Measurements from ENCODE around the gene TSNAXIP1.
"Not testable (repeated sequence)": the region's sequence is repeated elsewhere in the genome, so short reads cannot be mapped to it uniquely, and the experiment has no call there.

Gene TSNAXIP1

DNA sequence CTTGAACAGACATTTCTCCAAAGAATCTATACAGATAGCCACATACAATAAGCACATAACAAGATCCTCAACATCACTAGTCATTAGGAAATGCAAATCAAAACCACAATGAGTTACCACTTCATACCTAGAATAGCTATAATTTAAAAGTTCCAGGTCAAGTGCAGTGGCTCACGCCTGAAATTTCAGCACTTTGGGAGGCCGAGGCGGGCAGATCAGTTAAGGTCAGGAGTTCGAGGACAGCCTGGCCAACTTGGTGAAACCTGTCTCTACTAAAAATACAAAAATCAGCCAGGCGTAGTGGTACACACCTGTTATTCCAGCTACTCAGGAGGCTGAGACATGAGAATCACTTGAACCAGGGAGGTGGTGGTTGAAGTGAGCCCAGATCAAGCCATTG lies 20.2 kb upstream of the TSNAXIP1 start:
- DNase-seq: no peak

DNA sequence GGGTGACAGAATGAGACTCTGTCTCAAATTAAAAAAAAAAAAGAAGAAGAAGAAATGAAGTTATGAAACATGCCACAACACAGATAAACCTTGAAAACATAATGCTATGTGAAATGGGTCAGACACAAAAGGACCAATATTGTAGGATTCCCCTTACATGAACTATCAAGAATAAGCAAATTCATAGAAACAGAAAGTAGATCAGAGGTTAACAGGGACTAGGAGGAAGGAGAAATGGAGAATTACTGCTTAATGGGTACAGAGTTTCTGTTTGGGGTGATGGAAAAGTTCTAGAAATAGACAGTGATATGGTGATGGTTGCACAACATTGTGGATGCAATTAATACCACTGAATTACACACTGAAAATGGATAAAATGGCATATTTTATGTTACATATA lies 16.6 kb upstream of the TSNAXIP1 start:
- no peak for DNase-seq

DNA sequence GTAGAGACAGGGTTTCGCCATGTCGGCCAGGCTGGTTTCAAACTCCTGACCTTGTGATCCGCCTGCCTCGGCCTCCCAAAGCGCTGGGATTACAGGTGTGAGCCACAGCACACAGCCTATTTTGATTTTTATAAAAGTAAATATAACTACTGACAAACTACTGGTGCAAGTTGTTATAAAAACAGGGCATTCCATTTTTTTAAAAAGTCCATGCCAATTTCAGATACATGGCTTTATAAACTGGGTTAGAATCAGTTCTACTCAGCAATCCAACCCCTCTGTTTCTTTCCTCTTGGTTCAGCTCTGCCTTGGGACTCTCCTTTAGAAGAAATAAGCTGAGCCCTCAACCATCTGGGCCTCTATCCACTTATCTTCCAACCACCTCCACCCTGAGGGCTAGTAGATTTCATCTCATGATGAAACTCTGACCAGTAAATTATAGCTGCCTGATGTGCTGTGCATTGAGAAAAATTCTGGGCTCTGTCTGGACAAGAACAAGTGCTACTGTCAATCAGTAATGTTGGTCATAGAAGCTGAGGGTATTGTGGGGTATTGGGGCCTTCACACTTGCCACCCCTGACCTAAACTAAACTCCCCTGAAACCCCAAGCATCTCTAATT lies 10.5 kb upstream of the TSNAXIP1 start:
- DNase-seq: no peak

DNA sequence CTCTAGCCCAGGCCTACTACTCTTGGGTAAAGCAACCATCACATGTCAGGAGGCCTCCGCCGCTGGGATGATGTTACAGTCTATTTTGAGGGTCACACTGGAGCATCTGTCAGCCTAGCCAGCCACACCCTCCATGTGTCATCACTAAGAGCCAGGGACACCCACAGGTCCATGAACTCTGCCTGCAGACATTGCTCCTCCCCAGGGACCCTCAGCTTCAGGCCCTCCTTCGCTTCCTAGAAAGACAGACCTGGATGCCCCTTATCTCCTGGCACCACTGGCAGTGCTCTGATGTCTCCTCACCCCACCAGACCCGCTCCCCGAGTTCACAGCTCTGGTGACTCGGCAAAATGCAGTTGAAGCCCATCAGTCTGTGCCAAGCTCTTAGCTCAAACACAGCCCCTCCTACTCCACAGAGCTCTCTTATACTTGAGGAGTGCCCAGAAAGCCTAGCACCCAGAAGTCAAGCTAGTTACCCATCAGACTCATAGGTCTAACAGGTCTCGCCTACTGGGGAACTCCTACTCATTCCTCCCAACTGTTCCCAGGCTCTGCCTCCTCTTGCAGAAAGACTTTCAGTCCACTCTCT lies 6.3 kb upstream of the TSNAXIP1 start:
- DNase-seq: peak; percentile 48

DNA sequence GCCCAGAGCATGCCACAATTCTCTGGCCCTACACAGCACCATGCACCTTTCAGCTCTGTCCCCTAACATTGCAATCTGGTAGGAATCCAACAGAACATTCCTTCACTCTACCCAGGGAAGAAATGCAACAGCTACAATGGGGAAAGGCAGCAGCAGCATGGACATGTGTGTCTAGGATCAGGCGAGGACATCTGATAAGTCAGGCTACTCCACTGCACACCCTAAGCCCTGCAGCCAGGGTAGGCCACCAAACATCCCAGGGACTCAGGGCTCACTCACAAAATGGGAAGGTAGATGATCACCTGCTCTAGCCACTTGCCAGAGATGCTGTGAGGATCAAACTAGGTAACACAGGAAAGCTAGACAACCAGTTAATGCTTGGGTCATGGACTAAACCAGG lies 5.4 kb upstream of the TSNAXIP1 start:
- DNase-seq: no peak

DNA sequence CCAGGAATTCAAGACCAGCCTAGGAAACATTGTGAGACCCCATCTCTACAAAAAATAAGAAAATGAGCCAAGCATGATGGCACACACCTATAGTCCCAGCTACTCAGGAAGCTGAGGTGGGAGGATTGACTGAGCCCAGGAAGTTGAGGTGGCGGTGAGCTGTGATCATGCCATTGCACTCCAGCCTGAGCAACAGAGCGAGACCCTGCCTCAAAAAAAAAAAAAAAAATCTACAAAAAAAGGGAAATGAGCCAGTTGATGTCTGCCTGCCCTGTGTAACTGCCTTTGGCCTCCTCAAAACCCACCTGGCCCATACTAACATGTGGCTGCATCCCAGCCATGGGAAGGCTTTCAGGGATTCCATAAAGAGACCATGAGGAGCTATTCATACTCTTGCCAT lies 4.8 kb upstream of the TSNAXIP1 start:
- DNase-seq: no peak

DNA sequence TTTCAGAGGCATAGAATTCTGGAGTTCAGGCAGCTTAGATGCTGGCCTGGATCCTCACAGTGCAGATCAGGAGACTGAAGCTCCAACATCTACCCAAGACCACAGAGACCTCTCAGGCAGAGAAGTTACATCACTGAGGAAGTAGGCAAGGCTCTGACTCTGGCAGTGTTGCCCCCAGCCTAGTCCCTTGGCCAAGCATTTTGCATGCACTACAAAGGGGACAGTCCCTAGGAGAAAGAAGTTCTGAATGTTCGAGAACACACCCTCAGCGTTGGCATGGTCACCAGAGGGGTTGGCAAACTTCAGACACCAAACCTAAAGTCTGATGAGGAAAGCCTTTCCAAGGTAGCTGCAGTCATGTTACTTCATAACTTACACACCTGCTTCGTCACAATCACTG lies 2.8 kb upstream of the TSNAXIP1 start:
- no peak for DNase-seq

DNA sequence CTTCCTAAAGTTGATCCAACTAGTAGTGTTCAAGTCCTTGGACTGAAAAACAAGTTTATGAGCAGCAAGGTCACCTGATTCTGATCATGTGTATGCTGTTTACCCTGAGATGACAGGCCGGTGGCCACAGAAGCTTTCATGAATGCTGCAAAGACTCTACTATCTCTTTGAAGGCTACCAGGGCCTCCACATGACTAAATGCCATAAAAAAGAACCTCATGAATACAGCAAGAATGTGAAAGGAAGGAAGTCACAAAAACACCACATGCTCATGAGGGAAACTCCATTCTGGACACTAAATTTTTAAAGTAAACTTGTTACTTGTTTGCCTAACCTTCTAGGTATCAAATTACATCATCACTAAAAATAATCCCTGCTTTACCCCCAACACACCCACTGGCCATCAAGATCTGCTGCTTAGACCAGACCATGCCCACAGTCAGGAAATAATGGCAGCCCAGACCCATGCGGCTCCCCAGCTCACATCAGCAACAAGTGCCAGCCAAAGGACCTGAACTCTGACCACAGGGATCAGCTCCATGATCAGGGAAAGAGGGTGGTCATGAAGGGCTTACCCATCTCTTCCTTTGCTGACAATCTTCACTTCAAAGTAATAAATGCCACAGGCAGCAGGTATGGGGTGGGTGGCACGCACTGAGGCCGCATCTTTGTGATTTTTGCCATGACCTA lies 1.7 kb upstream of the TSNAXIP1 start:
- DNase-seq: no peak

DNA sequence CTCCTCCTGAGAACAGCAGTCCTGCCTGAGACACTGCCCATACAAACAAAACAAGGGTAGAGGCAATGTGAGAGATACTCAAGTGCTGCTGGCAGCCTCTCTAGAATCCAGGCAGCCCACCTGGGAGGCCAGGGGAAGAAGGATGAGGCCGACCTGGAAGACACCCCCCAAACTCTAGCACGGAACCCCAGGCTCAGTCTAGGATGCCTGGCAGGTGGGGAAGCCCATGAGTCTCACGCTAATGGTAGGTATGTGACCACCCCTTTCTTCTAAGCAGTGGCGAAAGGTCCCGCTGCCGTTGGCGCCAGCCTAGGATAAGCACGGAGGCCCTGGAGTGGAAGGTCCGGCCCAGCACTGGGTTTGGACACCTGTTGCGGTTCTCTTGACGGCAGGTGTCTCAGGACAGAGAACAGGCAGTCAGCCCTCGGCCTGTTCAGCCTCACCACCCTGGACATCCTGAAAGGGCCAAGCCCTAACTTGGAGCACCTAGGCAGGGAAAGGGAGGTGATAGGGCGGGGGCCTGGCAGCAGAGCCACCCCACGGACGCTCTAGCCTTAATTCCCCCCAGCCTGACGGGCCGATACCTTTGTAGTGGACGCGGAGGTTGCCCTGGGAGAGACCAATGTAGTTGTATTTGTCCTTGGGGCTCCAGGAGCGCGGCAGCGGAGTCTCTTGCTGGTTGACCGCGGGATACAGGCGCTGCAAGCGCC lies 816 bp upstream of the TSNAXIP1 start:
- DNase-seq: no peak

DNA sequence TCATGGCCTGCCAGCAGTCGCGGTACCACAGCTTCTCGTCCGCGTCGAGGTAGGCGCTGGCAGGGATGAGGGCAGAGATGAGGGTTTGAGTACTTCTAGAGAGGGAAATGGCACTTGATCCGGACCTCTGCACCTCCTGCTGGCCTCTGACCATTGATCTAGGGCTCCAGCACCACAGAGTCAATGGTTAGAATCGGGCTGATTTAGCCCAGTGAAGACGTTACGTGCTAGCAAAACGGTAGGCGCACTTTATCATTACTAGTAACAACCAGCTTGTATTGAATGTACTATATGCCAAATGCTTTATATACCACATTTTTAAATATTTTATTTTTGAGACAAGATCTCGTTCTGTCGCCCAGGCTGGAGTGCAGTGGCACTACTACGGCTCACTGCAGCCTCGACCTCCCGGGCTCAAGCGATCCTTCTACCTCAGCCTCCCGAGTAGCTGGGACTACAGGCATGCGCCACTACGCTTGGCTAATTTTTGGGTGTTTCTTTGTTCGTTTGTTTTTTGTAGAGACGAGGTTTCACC lies 526 bp downstream of the TSNAXIP1 start:
- DNase-seq: no peak

DNA sequence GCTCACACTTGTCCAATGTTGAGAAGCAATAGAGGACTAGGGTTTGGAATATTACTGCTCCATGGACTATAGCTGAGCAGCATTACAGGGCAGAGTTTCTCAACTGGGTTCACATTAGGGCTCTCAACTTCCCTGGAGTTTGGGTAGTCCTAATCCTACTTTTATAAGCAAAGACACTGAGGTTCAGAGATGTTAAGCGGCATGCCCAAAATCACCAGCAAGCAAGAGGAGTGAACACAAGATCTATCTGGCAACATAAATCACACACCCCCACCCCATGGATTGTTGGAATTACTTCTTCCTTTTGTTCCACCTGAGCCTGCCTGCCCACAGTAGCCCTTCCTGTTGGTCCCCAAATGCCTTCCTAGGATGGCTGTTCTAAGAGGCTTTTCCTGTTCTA lies 5.2 kb downstream of the TSNAXIP1 start:
- no peak for DNase-seq

DNA sequence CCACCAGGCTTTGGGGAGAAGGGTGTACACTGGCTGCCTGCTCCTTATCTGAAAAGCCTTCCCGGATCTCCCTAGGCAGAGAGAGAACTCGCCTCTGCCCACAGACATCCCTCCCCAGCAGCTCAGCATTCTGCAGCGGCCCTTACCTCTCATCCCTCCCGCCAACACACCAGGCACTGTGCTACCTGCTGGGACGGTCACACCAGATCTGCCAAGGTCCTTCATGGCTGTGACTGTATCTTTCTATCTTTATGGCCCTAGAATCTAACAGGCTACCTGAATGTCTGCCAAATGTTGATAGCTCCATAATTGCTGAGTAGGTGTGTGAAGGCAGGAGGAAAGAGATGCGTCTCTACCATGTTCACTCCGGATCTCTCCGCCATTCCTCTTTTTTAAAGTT lies 7.9 kb downstream of the TSNAXIP1 start:
- no peak for DNase-seq

DNA sequence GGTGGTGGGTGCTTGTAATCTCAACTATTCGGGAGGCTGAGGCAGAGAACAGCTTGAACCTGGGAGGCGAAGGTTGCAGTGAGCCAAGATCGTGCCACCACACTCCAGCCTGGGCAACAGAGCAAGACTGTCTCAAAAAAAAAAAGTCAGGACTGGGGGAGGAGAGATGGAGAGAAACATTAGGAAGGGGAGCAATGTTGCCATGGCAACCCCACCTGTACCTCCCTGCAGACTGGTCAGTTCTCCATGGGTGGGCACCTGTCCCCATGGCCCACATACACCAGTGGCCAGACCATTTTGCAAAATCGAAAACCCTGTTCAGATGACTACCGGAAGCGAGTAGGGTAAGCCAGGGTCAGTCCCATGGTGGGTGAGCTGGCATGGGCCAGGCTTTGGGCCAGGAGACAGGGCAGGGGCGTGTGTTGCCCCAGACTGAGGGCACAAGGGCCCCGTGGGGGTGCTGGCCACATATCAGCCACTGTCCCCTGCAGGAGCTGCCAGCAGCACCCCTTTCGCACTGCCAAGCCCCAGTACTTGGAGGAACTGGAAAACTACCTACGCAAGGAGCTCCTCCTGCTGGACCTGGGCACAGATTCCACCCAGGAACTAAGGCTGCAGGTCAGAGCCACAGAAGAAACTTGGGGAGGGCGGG lies 14.0 kb downstream of the TSNAXIP1 start:
- DNase-seq: no peak

DNA sequence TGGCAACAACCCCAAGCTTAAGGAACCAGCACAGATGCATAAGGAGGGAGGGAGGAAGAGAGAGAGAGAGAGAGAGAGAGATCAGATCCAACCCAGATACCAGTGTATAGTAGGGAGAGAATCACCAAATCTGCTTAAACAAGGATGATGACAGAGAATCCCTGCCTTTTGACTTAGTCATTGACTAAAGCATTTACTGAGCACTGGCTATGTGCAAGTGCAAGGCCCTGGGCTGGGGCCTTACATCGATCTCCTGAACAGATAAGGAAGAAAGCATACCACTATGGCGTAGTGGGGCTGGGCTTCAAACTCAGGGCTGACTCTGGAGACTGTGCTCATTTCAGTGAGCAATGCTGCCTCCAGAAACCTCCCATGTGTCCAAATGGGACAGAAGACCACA lies 15.8 kb downstream of the TSNAXIP1 start:
- no peak for DNase-seq

DNA sequence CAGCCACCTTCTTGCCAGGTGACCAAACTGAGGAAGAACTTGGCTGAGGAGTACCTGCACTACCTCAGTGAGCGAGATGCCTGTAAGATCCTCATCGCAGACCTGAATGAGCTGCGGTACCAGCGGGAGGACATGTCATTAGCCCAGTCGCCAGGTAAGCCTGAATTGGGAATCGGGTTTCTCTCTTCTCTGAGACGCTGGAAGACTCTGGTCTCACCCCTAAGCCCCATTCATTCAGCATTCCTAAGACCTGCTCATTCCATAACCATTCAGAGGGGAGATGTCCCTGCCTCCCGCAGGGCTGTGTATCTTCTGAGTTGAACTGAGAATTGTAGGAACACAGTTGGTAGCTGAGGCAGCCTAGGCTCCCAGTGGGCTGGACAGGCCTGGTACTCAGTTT lies 18.4 kb downstream of the TSNAXIP1 start:
- DNase-seq: no peak

DNA sequence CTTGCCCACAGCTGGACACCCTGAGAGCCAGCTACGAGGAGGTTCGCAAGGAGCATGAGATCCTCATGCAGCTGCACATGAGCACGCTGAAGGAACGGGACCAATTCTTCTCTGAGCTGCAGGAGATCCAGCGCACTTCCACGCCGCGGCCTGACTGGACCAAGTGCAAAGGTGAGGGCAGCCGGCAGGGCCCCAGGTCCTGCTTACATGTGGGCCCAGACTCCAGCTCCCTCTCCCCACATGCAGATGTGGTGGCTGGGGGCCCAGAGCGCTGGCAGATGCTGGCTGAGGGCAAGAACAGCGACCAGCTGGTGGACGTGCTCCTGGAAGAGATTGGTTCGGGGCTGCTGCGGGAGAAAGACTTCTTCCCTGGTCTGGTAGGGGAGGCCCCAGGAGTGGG lies 19.2 kb downstream of the TSNAXIP1 start:
- DNase-seq: no peak

DNA sequence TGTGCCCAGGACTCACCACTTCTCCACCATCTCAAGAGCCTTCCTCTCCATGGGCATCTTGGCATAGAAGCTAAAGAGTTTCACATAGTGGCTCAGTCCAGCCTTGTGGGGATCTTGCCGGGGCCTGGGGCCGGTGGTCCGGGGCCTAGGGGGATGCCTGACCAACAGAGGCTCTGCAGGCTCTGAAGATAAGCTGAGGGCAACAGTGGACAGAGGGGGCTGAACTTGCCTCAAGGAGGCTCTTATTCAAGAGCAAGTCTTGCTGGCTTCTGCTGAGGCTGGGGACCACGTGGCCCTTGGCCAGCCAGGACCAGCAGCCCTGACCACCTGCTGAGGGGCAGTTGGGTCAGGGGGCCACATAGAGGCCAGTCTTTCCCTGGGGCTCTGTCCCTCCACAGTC lies 22.0 kb downstream of the TSNAXIP1 start:
- no peak for DNase-seq

DNA sequence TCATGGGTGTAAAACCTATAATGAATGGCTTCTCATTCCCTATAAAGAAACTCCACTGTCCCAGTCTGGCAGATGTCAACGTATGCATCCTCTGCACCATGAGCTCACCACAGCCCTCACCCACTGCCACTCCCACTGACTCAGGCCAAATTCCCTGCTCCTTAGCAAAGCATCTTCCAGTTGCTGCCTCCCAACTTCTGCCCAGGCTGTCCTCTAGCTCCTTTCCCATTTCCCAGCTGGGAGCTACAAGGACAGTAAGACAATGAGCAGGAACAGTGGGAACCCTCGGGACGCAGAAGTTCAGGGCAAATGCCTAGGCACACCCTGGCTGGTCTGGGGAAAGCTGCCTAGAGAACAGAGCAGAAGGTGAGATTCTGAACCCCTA lies 26.3 kb downstream of the TSNAXIP1 start:
- peak; percentile 57 for DNase-seq

DNA sequence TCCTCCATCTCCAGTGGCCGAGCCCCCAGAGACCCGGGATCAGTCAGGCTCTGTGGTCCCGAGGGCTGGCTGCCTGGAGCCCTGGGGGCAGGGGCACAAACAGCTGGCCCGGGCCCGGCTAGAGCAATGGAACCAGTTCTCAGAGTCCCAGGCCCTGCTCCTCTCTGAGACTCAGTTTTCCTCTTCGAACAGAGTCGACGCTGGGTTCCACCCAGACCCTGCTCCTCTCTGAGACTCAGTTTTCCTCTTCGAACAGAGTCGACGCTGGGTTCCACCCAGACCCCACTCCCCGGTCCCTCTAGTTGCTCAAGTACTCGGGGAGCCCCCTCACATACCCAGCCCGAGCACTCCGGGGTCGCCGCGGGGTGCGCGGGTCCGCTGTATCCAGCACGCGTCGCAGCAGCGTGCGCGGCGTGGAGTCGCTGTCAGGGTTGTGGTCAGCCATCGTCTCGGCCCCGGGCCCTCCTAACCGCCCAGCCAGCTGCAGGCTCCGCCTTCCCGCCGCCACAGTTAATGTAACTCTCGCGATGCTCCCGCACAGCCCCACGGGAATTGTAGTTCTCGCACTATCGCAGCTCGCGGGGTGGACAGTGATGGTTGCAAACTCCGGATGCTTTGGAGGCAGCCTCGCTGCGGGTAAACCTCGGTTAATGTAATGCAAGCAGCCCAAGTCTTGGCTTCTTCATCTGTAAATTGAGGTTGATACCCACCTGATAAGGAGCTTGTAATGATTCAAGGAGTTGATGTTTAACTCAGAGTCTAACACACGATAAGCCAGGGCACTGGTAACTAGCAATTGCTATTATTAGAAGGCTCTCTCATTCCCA lies 26.9 kb downstream of the TSNAXIP1 start:
- DNase-seq: peak; percentile 97

DNA sequence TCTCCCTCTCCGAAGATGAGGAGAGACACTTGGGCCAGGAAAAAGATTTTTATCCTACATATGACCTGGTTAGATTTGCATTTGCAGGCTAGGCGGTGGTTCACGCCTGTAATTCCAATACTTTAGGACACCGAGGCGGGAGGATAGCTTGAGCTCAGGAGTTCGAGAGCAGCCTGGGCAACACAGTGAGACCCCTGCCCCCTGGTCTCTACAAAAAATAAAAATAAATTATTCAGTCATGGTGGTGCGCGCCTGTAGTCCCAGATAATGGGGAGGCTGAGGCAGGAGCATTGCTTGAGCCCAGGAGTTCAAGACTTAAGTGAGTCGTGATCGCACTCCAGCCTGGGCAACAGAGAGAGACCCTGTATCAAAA lies 27.5 kb downstream of the TSNAXIP1 start:
- no peak for DNase-seq

DNA sequence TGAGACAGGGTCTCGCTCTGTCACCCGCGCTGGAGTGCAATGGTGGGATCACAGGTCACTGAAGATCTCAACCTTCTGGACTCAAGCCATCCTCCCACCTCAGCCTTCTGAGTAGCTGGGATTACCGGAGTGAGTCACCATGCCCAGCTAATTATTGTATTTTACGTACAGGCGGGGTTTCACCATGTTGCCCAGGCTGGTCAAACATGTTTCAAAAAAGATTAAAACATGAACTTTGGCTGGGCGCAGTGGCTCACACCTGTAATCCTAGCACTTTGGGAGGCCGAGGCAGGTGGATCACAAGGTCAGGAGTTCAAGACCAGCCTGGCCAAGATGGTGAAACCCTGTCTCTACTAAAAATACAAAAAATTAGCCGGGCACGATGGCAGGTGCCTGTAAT lies 30.5 kb downstream of the TSNAXIP1 start:
- DNase-seq: not testable (repeated sequence)

DNA sequence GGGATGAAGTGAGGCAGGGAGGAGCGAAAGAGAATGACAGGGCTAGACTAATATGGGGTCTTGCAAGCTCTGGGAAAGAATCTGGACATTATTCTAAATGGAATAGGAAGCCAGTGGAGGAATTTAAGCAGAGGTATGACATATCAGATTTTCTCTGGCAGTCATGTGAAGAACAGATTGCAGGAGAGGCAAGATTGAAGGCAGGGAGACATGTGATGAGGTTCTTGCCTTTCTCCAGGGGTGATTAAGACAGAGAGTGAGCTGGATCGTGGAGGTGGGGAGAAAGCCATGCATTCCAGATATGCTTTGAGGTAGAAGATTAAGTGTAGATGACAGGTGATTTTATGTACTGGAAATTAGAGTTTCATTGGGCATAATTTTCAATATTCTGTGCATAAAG lies 31.1 kb downstream of the TSNAXIP1 start:
- no peak for DNase-seq
